ENCODE results near the gene NFYC.

NFYC gene

GRCh38 chr1:40799351-40799867, 107.9 kb downstream of the NFYC start:
- FAIRE-seq (no peak), DNase-seq (ENCODE audit: insufficient read length, low spot score) (no peak)
- TF ChIP-seq, protein P1, sequence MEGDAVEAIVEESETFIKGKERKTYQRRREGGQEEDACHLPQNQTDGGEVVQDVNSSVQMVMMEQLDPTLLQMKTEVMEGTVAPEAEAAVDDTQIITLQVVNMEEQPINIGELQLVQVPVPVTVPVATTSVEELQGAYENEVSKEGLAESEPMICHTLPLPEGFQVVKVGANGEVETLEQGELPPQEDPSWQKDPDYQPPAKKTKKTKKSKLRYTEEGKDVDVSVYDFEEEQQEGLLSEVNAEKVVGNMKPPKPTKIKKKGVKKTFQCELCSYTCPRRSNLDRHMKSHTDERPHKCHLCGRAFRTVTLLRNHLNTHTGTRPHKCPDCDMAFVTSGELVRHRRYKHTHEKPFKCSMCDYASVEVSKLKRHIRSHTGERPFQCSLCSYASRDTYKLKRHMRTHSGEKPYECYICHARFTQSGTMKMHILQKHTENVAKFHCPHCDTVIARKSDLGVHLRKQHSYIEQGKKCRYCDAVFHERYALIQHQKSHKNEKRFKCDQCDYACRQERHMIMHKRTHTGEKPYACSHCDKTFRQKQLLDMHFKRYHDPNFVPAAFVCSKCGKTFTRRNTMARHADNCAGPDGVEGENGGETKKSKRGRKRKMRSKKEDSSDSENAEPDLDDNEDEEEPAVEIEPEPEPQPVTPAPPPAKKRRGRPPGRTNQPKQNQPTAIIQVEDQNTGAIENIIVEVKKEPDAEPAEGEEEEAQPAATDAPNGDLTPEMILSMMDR (IDR thresholded peaks at IDR 0.05; ENCODE audit: insufficient read depth, missing control alignments), result no peak

DNA sequence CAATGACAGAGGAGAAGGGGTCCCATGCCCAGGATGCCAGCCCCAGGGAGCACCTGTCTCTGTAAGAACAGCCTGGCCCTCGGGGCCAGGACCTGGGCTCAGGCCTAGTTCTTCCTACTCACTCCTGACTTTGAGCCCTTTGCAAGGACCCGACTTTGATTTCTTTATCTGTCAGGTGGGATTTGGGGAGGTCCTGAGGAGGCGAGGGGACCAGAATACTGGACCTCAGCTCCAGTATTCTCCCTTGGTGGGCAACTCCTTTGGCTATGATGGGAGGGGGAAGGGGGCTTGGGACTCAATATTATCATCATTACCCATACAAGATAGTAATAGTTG, 110.2 kb downstream of the NFYC start:
- TF ChIP-seq, protein P1 (IDR thresholded peaks at IDR 0.05; ENCODE audit: insufficient read depth, missing control alignments), result no peak
- DNase-seq (ENCODE audit: insufficient read length, low spot score) (no peak), FAIRE-seq (no peak)

GRCh38 chr1:40802078-40802741, 110.7 kb downstream of the NFYC start:
- FAIRE-seq, result no peak
- TF ChIP-seq, protein P1 (IDR thresholded peaks at IDR 0.05; ENCODE audit: insufficient read depth, missing control alignments), result no peak
- DNase-seq (ENCODE audit: insufficient read length, low spot score), result no peak

- DNase-seq (ENCODE audit: insufficient read length, low spot score) (no peak), FAIRE-seq (no peak)
- TF ChIP-seq, protein P1 (IDR thresholded peaks at IDR 0.05; ENCODE audit: insufficient read depth, missing control alignments), result no peak
Observed at GRCh38 chr1:40802742-40803113, 111.2 kb downstream of the NFYC start.

DNA sequence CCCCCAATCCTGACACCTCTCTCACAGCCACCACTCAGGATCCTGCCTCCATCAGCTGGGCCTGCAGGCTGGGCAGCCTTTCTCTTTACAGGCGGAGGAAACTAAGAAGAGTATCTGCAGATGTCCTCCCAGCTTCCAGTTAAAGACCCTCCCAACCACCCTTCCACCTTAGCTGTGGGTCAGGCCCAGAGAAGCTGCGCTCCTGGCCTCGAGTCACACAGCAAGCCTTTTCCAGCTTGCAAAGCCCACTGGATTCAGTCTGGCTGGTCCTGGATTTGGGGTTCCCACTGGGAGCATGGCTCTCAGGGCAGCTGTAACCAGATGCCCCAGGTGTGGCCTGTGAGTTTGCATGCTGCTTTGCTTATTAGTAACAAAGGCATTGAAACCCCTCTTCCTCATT, 111.9 kb downstream of the NFYC start:
- DNase-seq (ENCODE audit: insufficient read length, low spot score), result no peak
- TF ChIP-seq, protein P1 (IDR thresholded peaks at IDR 0.05; ENCODE audit: insufficient read depth, missing control alignments), result no peak
- FAIRE-seq, result no peak

GRCh38 chr1:40803902-40804301, 112.4 kb downstream of the NFYC start:
- no peak for FAIRE-seq
- no peak for DNase-seq (ENCODE audit: insufficient read length, low spot score)

DNA sequence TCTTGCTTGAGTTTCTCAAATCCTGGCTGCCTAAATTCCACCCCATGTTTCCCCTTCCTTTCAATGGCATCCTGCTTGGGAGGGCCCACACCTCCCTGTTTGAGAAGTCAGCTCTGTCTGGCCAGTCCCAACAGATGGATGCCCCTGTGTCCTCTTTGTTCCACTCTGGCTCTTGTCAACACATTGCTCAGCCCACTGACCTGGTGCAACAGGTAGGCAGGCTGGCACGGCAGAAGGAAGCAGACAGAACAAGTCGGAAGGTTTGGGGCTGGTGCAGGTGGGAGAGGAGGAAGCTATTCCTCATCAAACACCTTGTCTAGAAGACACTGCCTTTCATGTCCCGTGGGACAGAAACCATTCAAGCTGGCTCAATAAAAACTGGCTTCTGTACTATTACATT, 114.7 kb downstream of the NFYC start:
- FAIRE-seq (no peak), DNase-seq (ENCODE audit: insufficient read length, low spot score) (no peak)
- TF ChIP-seq, protein P1 (IDR thresholded peaks at IDR 0.05; ENCODE audit: insufficient read depth, missing control alignments), result no peak

More at GRCh38 chr1:40803902-40804301, 112.4 kb downstream of the NFYC start:
- TF ChIP-seq, protein P1 (IDR thresholded peaks at IDR 0.05; ENCODE audit: insufficient read depth, missing control alignments), result no peak

Measured in D721Med (cell line).